Calu3 (cell line): ENCODE results near the gene TMEM234. TPM values are rescaled to one million over a fixed set of nuclear protein-coding genes. Genes with fewer than 3 reads are reported as not detected.
A peak's percentile ranks its signal among the peaks of the same experiment; 100 is the strongest.

ENCODE experiments used
- BruUV-seq: library from RNA; stranded (reverse); fragments of 400-500 nt; replicated peaks from 2 replicates; lab custom pipeline; 2021; lab: Mats Ljungman, UMichigan
- CTCF ChIA-PET: fragments of 300-600 bp; sonication (Branson Sonifier 250); formaldehyde crosslinking; loops from one replicate; lab custom pipeline; 2022; ENCODE audit warnings: antibody characterized with exemption; lab: Charles Lee
- DNase-seq: peaks from one replicate; pipeline ENCODE4 v3.0.0; 2022
- H3K27ac Mint-ChIP-seq: one replicate; pipeline ENCODE4 v1.8.0; 2022; ENCODE audit warnings: mixed read lengths; ENCODE audit not compliant: unreplicated experiment
- H3K27me3 Mint-ChIP-seq: one replicate; pipeline ENCODE4 v1.8.0; 2022; ENCODE audit warnings: mixed read lengths; ENCODE audit not compliant: unreplicated experiment
- H3K36me3 Mint-ChIP-seq: one replicate; pipeline ENCODE4 v1.8.0; 2022; ENCODE audit warnings: mild to moderate bottlenecking, moderate library complexity, mixed read lengths; ENCODE audit not compliant: insufficient read depth, unreplicated experiment
- H3K4me1 Mint-ChIP-seq: one replicate; pipeline ENCODE4 v1.8.0; 2022; ENCODE audit warnings: mild to moderate bottlenecking, low read depth, mixed read lengths; ENCODE audit not compliant: unreplicated experiment
- H3K4me3 Mint-ChIP-seq: one replicate; pipeline ENCODE4 v1.8.0; 2022; ENCODE audit warnings: mild to moderate bottlenecking, low read depth, moderate library complexity, mixed read lengths; ENCODE audit not compliant: unreplicated experiment
- H3K9me3 Mint-ChIP-seq: one replicate; pipeline ENCODE4 v1.8.0; 2022; ENCODE audit warnings: low read depth, mixed read lengths; ENCODE audit not compliant: unreplicated experiment
- CTCF ChIP-seq: fragments of 200-600 bp; IDR thresholded peaks from one replicate; pipeline ENCODE4 v1.8.0; 2022; ENCODE audit warnings: antibody characterized with exemption; ENCODE audit not compliant: unreplicated experiment
- intact Hi-C: fragments of 100-400 bp; cut with micrococcal nuclease; formaldehyde crosslinking; loops from one replicate; pipeline ENCODE4 v1.10.0; 2022; ENCODE audit not compliant: unreplicated experiment
- total RNA-seq: library from RNA; stranded (reverse); gene quantifications from 2 replicates; pipeline ENCODE4 v1.2.3, GENCODE V29; 2022

Gene TMEM234
- total RNA-seq, 1 experiment from 2014 or later: 35.5 TPM

GRCh38 chr1:32182060-32182459, 40.1 kb downstream of the TMEM234 start:
- no peak for DNase-seq
- Mint-ChIP-seq H3K4me3 (no peak overlapping the region), H3K27me3 (no peaks in the 10 kb centered on the region), H3K36me3 (peaks cover 60% of the 10 kb centered on the region), H3K27ac (no peak overlapping the region), H3K4me1 (peaks cover 38% of the 10 kb centered on the region), H3K9me3 (no peaks in the 10 kb centered on the region)
- CTCF ChIA-PET: interaction anchor here (0.6 kb wide), 1 partner anchor 220 kb away, joined by 5 read pairs; no protein-coding TSS in a partner anchor
- BruUV-seq: no TSS peak
- intact Hi-C loops: no loop called here
- no peak for TF ChIP-seq CTCF

- peak overlapping the region; percentile 95 for H3K4me3 Mint-ChIP-seq
- no peaks in the 10 kb centered on the region for H3K27me3 Mint-ChIP-seq
- no peak for DNase-seq
- TF ChIP-seq CTCF: no peak
- H3K36me3 Mint-ChIP-seq: peaks cover 64% of the 10 kb centered on the region
- peaks cover 37% of the 10 kb centered on the region for H3K4me1 Mint-ChIP-seq
- no peaks in the 10 kb centered on the region for H3K9me3 Mint-ChIP-seq
- H3K27ac Mint-ChIP-seq: peak overlapping the region; percentile 96
- CTCF ChIA-PET: no interaction called here
- no TSS peak for BruUV-seq
- intact Hi-C loops: no loop called here
Measured at GRCh38 chr1:32181563-32181962, 40.6 kb downstream of the TMEM234 start.

- CTCF ChIA-PET: no interaction called here
- H3K9me3 Mint-ChIP-seq: no peaks in the 10 kb centered on the region
- no TSS peak for BruUV-seq
Measured at GRCh38 chr1:32181065-32181464, 41.1 kb downstream of the TMEM234 start.

GRCh38 chr1:32180186-32181060, 41.7 kb downstream of the TMEM234 start:
- no peak for TF ChIP-seq CTCF
- peak overlapping the region; percentile 96 for H3K27ac Mint-ChIP-seq
- peak overlapping the region; percentile 95 for H3K4me3 Mint-ChIP-seq
- peaks cover 60% of the 10 kb centered on the region for H3K36me3 Mint-ChIP-seq
- BruUV-seq: TSS peak; percentile 47
- no peaks in the 10 kb centered on the region for H3K27me3 Mint-ChIP-seq
- intact Hi-C loops: no loop called here
- H3K4me1 Mint-ChIP-seq: peaks cover 27% of the 10 kb centered on the region
- no peaks in the 10 kb centered on the region for H3K9me3 Mint-ChIP-seq
- DNase-seq: peak; percentile 47
- CTCF ChIA-PET: interaction anchor here (0.6 kb wide), 3 partner anchors 15 to 157 kb away, joined by 3 to 4 read pairs (median 3); no protein-coding TSS in a partner anchor

More at GRCh38 chr1:32181065-32181464, 41.1 kb downstream of the TMEM234 start:
- Mint-ChIP-seq H3K4me3 (peak overlapping the region; percentile 95), H3K4me1 (peaks cover 32% of the 10 kb centered on the region), H3K36me3 (peaks cover 63% of the 10 kb centered on the region), H3K27ac (peak overlapping the region; percentile 96), H3K27me3 (no peaks in the 10 kb centered on the region)
- DNase-seq: no peak
- TF ChIP-seq CTCF: no peak
- intact Hi-C loops: no loop called here
